H4 (cell line): ENCODE results near the gene TENM4. TPM values are rescaled to one million over a fixed set of nuclear protein-coding genes. Genes with fewer than 3 reads are reported as not detected.

Experiments
- DNase-seq: peaks from one replicate; pipeline ENCODE4 v3.0.0-alpha.2; 2015; ENCODE audit warnings: low spot score
- total RNA-seq: library from RNA; depleted of rRNA; stranded (reverse); fragments of >200 nt; shearing (Covaris generic); gene quantifications from 2 replicates; pipeline ENCODE4 v1.2.3, GENCODE V29; 2014

The TENM4 gene
- total RNA-seq, 1 experiment from 2014 or later = 0.31 TPM

GRCh38 chr11:79121351-79121750 is 319.5 kb downstream of the TENM4 start:
- DNase-seq = no peak

- no peak for DNase-seq
Observed at GRCh38 chr11:79119491-79120284, 321.1 kb downstream of the TENM4 start.

- no peak for DNase-seq
Observed at GRCh38 chr11:79117488-79117887, 323.3 kb downstream of the TENM4 start.

GRCh38 chr11:79116600-79116999 is 324.2 kb downstream of the TENM4 start:
- no peak for DNase-seq

GRCh38 chr11:79113054-79113690 is 327.7 kb downstream of the TENM4 start:
- DNase-seq = no peak

GRCh38 chr11:79110796-79111195 is 330.0 kb downstream of the TENM4 start:
- no peak for DNase-seq

GRCh38 chr11:79110321-79110720 is 330.5 kb downstream of the TENM4 start:
- DNase-seq = no peak

GRCh38 chr11:79108851-79109250 is 332.0 kb downstream of the TENM4 start:
- no peak for DNase-seq

GRCh38 chr11:79102840-79103239 is 338.0 kb downstream of the TENM4 start:
- no peak for DNase-seq

- DNase-seq = no peak
Observed at GRCh38 chr11:79101656-79102055, 339.2 kb downstream of the TENM4 start.

- DNase-seq = peak; percentile 33
Observed at GRCh38 chr11:79100093-79100910, 340.5 kb downstream of the TENM4 start.

- no peak for DNase-seq
Observed at GRCh38 chr11:79098146-79098545, 342.7 kb downstream of the TENM4 start.

GRCh38 chr11:79097246-79097875 is 343.5 kb downstream of the TENM4 start:
- DNase-seq = no peak

GRCh38 chr11:79095424-79095823 is 345.4 kb downstream of the TENM4 start:
- DNase-seq = no peak

- no peak for DNase-seq
Observed at GRCh38 chr11:79094616-79095015, 346.2 kb downstream of the TENM4 start.

GRCh38 chr11:79092791-79093353 is 348.0 kb downstream of the TENM4 start:
- peak; percentile 70 for DNase-seq

GRCh38 chr11:79090191-79090705 is 350.6 kb downstream of the TENM4 start:
- DNase-seq = no peak

- DNase-seq = no peak
Observed at GRCh38 chr11:79089601-79090000, 351.2 kb downstream of the TENM4 start.

GRCh38 chr11:79088967-79089366 is 351.9 kb downstream of the TENM4 start:
- no peak for DNase-seq

GRCh38 chr11:79087961-79088318 is 352.9 kb downstream of the TENM4 start:
- DNase-seq = no peak

- DNase-seq = no peak
Observed at GRCh38 chr11:79087238-79087960, 353.4 kb downstream of the TENM4 start.
